H1 (cell line): Measurements from ENCODE around the gene FEV. TPM values are rescaled to one million over a fixed set of nuclear protein-coding genes. Genes with fewer than 3 reads are reported as not detected.

ENCODE experiments used
- CEBPB ChIP-seq: IDR thresholded peaks from 2 replicates; pipeline ENCODE4 v1.6.1; 2012; ENCODE audit warnings: low read depth, low read length
- CHD7 ChIP-seq: fragments of 300-600 bp; sonication (generic); IDR thresholded peaks from 2 replicates; pipeline ENCODE4 v1.7.1; 2012; ENCODE audit warnings: low read length, moderate library complexity, mild to moderate bottlenecking, inconsistent platforms; ENCODE audit not compliant: insufficient replicate concordance
- EP300 ChIP-seq, 2 experiments: IDR thresholded peaks; 1 replicate in 1 of 2; 2 replicates in 1 of 2; pipeline ENCODE4 v1.6.1; 2011 to 2012; ENCODE audit warnings: low read depth in 2 of 2, low read length in 2 of 2, mild to moderate bottlenecking in 2 of 2, borderline replicate concordance in 1 of 2, inconsistent platforms in 1 of 2, moderate library complexity in 1 of 2
- GTF2F1 ChIP-seq: IDR thresholded peaks from 2 replicates; pipeline ENCODE4 v1.6.1; 2012; ENCODE audit warnings: low read depth, low read length, improper control_type of control experiment, borderline replicate concordance
- KDM1A ChIP-seq: fragments of 200-600, 300-600 bp; sonication (generic); IDR thresholded peaks from 2 replicates; pipeline ENCODE4 v1.7.1; 2016; ENCODE audit warnings: mild to moderate bottlenecking, low read length, borderline replicate concordance
- MAFK ChIP-seq: IDR thresholded peaks from 2 replicates; pipeline ENCODE4 v1.6.1; 2012; ENCODE audit warnings: low read depth, mild to moderate bottlenecking, improper control_type of control experiment, low read length
- PHF8 ChIP-seq: fragments of 200-600 bp; sonication (generic); conservative IDR thresholded peaks from 2 replicates; pipeline ENCODE4 v1.7.1; 2012; ENCODE audit warnings: low read depth, mild to moderate bottlenecking, inconsistent platforms, low read length, moderate library complexity
- RAD21 ChIP-seq, 2 experiments: IDR thresholded peaks in 1 of 2; conservative IDR thresholded peaks in 1 of 2; 2 replicates each; pipeline ENCODE4 v1.6.1; 2011; ENCODE audit warnings: low read depth in 2 of 2, low read length in 2 of 2, improper control_type of control experiment in 1 of 2, inconsistent platforms in 1 of 2, mild to moderate bottlenecking in 1 of 2, moderate library complexity in 1 of 2
- SIX5 ChIP-seq: IDR thresholded peaks from 2 replicates; pipeline ENCODE4 v1.6.1; 2011; ENCODE audit warnings: mild to moderate bottlenecking, low read depth, low read length
- SP1 ChIP-seq: IDR thresholded peaks from 2 replicates; pipeline ENCODE4 v1.6.1; 2011; ENCODE audit warnings: low read depth, low read length
- TBP ChIP-seq: IDR thresholded peaks from 2 replicates; pipeline ENCODE4 v1.6.1; 2011; ENCODE audit warnings: low read depth, low read length, improper control_type of control experiment
- TEAD4 ChIP-seq: IDR thresholded peaks from 2 replicates; pipeline ENCODE4 v1.6.1; 2012; ENCODE audit warnings: low read depth, low read length, inconsistent platforms, mixed read lengths
- YY1 ChIP-seq: IDR thresholded peaks from 2 replicates; pipeline ENCODE4 v1.6.1; 2011; ENCODE audit warnings: low read depth, mild to moderate bottlenecking, low read length
- polyA plus RNA-seq, 7 experiments: library from polyadenylated mRNA; depleted of rRNA in 3 of 7; stranded (reverse) in 5 of 7; unstranded in 2 of 7; fragments of >200 nt in 5 of 7; fragments of 200-250 nt in 2 of 7; gene quantifications; 1 replicate in 5 of 7; 2 replicates in 1 of 7; 4 replicates in 1 of 7; pipeline versions ENCODE4 v1.2.1 to v1.2.3, GENCODE V29; 2011 to 2013; ENCODE audit warnings: missing spikeins in 2 of 7, mixed read lengths in 2 of 7
- total RNA-seq: library from RNA; stranded (reverse); fragmentation: NEBNext Ultra II Directional; extraction: Animal tissue kit (Norgen Biotek cat#: 25700); gene quantifications from 2 replicates; pipeline ENCODE4 v1.2.1, GENCODE V29; 2021

The FEV gene
- total and polyA plus RNA-seq, 2 of the 8 experiments (the other 6 are each of a cell fraction or from before 2014, with no cell fraction given) = not detected

- TF ChIP-seq CHD7 (no peak), GTF2F1 (no peak), RAD21 (IDR thresholded peaks at IDR 0.05 in 1 of 2, conservative IDR thresholded peaks at IDR 0.05 in 1 of 2; ENCODE audit: low read depth in 2 of 2, low read length in 2 of 2) (peak; percentile 90 to 92), MAFK (no peak), SP1 (no peak), TBP (no peak), SIX5 (no peak), EP300 (IDR thresholded peaks at IDR 0.05; ENCODE audit: borderline replicate concordance in 1 of 2, low read depth in 2 of 2, low read length in 2 of 2) (no peak), CEBPB (no peak), YY1 (0 out of 2 replicates have a peak, but pooled peaks have one; percentile 37), KDM1A (no peak), PHF8 (no peak), TEAD4 (no peak)
Measured at GRCh38 chr2:219029829-219030165, 44.8 kb upstream of the FEV start (continued).
